Measurements from ENCODE around the gene PNRC1.
"Not testable (repeated sequence)": the region's sequence is repeated elsewhere in the genome, so short reads cannot be mapped to it uniquely, and the experiment has no call there.

Gene PNRC1

DNA sequence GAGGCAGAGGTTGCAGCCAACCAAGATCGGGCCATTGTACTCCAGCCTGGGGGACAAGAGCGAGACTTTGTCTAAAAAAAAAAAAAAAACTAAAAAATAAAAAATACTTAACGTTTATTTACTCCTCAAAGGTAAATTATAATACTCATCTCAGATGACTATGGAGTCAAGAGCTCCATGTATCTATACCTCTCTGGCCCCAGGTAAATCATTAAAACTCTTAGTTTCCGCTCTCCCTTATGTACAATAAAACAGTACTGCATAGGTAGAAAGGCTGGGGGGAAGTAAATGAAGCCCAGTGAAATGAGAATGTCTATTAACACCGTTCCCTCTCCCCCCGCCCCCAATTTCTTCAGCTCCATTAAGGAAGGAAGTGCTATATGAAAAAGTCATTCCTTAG, 36.2 kb downstream of the PNRC1 start:
- no peak for DNase-seq

DNA sequence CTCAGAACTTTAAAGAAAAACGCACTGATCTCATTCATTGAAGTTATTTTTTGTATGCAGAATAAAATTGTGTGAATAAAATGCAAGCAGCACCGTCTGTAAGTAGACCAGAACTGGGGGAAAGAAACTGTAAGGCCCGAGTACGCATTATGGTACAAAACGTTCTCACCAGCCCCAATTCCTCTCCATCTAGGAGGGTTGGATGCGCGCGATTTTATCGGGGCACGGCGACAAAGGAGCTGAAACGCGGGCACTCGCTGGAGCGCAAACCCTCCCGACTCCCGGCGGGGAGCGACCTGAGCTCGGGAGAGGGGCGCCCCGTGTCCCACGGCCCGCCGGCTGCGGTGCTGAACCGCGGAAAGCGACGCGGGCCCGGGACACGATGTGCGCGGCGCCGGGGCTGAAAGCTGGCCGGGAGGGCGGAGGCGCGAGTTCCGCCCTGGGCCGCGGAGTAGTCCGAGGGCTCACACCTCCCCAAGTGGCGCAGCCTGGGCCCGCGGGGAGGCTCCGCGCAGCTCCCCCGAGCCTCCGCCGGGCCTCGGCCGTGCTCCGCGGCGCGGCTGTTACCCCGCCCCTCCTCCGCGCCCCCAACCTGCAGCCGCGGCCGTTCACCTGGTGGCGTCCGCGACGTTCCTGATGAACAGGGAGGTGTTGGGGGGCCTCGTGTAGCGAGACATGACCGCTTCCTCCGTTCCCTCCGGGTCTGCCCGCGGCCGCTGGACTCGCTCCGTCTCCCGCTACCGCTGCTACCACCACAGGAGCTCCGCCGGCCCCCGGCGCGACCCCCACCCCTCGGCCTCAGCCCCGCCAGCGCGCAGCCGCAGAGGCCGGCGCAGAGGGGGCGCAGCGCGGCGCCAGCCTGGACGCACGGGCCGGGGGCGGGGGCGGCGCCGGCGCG, 36.9 kb downstream of the PNRC1 start, which contains the start of gene SRSF12:
TSS of gene SRSF12 (minus strand) at position 861 of the 898 bp plus-strand sequence. CDS start at position 677, 184 bp downstream.
- DNase-seq = peak; percentile 43

DNA sequence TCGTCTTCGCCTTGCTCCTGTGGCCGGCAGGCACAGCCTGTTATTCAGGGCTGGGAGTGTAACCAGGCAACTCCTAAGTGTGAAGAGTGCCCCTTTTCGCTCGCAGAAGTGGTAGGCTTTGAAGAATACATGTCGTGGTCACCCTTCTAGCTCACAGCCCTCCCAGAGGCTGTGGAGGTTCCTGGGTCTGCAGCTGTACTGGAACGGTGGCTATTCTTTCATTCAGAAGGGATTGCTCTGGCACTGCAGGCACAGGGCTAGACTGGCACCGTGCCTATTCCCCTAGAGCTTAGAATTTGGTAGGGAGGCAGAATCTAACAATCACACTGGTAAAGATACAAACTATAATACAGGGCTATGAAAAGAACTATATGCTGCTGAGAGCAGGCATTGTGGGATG, 38.4 kb downstream of the PNRC1 start:
- DNase-seq = no peak

DNA sequence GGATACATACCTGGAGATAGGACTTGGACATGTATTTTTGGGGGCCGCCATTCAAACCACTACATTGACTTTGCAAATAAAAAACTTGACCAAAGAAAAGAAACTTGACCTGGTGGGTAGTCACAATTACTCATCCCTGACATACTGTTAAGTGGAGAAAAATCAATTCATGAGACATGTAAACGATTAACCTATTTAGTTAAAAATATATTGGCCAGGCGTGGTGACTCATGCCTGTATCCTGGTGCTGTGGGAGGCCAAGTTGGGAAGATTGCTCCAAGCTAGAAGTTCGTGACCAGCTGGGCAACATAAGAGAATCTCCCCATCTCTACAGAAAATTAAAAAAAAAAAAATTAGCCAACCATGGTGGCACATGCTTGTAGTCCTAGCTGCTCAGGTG, 39.8 kb downstream of the PNRC1 start:
- DNase-seq = no peak

DNA sequence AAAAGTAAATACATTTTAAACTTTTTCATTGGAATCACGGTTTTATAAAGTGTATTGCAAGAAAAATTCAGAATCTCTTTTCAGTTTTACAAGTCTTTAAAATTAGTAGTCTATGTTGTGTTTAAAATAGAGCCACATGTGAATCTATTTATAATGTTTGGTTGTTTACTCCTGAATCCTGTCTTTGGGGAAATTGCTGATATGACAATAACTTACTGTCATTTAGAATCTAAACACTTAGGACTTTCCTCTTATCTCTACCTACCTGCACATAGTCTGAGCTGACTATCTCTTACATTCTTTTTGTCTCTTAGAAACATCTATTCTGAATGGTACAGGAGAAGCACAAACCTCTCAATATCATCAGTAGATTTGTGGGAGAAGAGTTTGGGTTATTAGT, 41.4 kb downstream of the PNRC1 start:
- DNase-seq = no peak

DNA sequence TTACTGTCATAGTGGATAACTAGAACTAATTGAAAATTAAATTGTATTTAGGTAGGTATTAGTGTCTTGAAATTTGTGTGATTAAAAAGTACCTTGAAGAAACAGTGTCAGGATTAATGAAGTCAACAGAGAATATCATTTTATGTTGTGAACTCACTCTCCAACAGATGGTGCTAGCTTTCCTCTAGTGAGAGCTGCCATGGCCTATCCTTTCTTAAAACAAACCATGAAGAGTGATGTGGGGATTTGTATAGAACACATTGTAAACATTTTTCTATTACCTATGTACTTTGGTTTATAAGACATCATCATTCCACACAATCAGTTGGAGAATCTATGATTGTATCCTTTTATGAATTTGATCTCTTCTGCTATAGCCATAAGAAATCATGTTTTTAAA, 42.1 kb downstream of the PNRC1 start:
- no peak for DNase-seq

DNA sequence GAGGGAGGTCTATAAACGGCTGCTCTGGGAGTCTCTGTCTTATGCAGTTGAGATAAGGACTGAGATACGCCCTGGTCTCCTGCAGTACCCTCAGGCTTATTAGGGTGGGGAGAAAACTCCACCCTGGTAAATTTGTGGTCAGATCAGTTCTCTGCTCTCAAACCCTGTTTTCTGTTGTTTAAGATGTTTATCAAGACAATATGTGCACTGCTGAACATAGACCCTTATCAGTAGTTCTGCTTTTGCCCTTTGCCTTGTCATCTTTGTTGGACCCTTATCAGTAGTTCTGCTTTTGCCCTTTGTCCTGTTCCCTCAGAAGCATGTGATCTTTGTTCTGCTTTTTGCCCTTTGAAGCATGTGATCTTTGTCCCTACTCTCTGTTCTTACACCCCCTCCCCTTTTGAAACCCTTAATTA, 47.7 kb downstream of the PNRC1 start:
- DNase-seq = not testable (repeated sequence)

DNA sequence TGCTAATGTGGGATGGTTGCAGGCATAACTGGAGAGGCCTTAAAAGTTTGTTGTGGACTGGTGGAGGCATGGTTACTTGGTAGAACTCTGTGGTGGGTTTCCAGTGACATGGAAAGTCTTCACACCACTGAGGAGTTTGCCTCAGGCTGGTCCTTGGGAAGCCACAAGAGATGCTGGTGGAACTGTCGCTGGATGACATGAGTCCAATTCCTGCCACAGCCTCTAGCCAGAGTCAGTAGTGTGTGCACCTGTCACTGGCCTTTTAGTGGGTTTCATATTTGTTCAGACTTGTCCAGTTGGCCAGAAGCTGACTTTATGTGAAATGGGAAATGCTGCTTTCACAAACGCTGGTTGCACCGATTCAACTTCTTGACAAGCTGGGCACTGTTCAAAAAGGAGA, 51.0 kb downstream of the PNRC1 start:
- no peak for DNase-seq

DNA sequence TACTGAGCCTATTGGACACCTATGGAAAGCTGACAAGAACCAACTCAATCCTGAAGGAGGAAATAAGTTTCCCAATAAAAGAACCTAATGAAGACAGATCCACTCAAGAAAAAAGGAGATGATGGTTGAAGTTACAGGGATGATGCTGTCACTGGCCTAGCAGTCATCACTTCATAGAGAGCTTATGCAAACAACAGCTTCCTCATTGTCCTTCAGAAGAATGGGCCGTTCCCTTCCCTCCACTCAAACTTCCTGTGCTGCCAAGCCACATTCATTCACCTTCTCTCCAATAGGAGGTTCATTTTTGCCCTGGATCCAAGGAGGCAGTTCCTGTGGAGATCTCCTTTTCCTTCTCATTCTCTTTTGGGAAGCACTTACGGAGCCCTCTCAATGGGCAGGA, 51.5 kb downstream of the PNRC1 start:
- DNase-seq = no peak

DNA sequence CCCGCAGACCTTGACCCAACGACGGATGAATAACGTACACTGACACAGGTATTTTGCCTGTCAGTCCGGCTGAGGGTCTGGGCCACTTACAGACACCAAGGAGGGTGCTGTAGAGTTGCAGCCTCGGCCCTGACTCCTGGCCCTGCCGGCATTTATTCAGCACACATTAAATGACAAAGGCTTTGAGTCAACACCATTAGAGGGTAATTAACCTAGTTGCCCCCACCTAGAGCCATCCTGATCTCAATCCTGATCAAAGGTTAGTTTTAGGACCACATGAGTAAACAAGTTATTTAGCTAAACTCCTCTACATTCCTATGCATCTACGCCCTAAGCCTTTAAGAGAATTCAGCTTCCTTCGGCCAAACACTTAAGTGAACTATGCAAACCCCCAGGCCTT, 53.4 kb downstream of the PNRC1 start:
- DNase-seq = no peak

DNA sequence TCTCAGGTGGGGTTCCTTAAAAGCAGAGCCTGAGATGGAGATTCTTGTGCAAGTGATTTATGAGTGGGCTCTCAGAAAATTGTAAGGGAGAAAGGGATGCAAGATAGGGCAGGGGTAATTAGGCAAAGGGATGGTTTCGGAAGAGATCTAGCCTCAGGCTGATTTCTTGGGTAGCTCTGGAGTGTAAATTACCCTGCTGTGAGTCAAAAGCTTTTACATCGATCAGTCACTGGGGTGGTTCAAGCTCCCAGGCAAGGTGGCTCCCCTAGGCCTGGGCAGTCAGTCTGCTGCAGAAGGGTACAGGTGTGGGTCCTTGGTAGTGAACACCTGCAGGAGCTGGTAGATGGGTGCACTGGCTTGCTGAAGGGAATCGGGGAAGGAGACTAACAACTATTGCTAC, 54.2 kb downstream of the PNRC1 start:
- no peak for DNase-seq
